Brain pericyte (primary cell): ENCODE measurements around the gene SLC27A3.

ENCODE experiments used
- DNase-seq: peaks from one replicate; pipeline ENCODE4 v3.0.0-alpha.2; 2012; ENCODE audit warnings: low read depth, low spot score

SLC27A3 gene, protein sequence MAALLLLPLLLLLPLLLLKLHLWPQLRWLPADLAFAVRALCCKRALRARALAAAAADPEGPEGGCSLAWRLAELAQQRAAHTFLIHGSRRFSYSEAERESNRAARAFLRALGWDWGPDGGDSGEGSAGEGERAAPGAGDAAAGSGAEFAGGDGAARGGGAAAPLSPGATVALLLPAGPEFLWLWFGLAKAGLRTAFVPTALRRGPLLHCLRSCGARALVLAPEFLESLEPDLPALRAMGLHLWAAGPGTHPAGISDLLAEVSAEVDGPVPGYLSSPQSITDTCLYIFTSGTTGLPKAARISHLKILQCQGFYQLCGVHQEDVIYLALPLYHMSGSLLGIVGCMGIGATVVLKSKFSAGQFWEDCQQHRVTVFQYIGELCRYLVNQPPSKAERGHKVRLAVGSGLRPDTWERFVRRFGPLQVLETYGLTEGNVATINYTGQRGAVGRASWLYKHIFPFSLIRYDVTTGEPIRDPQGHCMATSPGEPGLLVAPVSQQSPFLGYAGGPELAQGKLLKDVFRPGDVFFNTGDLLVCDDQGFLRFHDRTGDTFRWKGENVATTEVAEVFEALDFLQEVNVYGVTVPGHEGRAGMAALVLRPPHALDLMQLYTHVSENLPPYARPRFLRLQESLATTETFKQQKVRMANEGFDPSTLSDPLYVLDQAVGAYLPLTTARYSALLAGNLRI

GRCh38 chr1:153774780-153775457, at the start of gene SLC27A3:
Gene SLC27A3 (plus strand): TSS chr1:153775407. CDS start chr1:153775498, 91 bp downstream.
- DNase-seq = no peak

- DNase-seq = peak; percentile 99
These were observed 47.5 kb upstream of the SLC27A3 start, which contains the start of gene INTS3 for GRCh38 chr1:153727463-153728304. Gene INTS3 (plus strand): TSS chr1:153728050. CDS start chr1:153728635, 585 bp downstream.

GRCh38 chr1:153728305-153729066, 46.7 kb upstream of the SLC27A3 start:
- no peak for DNase-seq

DNA sequence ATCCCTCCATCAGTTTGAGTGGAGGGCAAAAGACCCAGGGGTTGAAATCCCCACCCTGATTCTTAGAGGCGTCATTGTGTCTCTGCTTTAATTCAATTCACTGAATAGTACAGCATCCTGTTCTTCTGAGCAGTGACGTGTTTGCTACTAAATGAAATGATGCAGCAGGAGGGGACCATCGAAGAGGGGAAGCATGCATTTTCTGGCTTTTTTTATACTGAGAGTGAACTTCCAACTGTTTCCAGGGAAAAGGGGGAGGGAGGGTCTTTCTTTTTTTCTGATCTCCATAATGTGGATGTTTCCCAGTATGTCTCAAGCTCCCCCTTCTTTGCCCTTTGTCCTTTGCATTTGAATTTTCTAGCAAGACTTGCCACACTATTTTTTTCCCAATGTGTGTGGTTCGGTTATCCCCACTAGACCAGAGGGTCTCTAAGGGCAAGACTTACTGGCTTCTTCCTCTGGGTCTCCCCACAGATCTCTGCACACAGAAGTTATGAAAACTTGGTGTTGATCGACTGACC, 44.7 kb upstream of the SLC27A3 start:
- DNase-seq = no peak

- no peak for DNase-seq
These were observed 41.2 kb upstream of the SLC27A3 start for GRCh38 chr1:153733970-153734369.

DNA sequence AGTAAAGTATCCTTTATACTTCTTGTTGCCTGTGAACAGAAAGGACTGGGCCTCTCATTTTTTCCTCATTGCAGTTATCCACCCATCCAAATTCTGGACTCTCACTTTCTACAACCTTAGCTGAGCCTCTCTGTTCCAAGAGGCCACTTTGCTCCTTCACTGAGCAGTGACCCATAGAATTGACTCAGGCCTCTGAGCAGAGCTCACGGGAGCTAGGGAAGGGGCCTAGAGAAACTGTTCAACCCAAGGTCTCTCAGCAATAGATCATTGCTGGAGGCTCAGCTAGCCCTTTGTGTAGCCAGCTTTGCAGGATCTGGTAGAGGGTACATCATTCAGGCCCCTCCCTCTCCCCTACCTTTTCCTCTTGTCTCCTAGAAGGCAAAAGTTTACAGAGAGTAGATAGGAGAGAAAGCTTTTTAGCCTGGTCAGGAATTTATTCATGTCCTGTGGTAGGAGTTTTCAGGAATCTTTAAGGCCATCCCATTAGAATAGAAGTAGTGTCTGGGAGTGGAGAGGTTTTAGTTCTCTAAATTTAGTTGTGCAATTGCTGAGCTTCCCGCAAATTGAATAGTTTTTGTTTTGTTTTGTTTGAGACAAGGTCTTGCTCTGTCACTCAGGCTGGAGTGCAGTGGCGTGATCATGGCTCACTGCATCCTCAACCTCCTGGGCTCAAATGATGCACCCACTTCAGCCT, 40.7 kb upstream of the SLC27A3 start:
- no peak for DNase-seq

GRCh38 chr1:153735090-153735420, 40.2 kb upstream of the SLC27A3 start:
- no peak for DNase-seq

DNA sequence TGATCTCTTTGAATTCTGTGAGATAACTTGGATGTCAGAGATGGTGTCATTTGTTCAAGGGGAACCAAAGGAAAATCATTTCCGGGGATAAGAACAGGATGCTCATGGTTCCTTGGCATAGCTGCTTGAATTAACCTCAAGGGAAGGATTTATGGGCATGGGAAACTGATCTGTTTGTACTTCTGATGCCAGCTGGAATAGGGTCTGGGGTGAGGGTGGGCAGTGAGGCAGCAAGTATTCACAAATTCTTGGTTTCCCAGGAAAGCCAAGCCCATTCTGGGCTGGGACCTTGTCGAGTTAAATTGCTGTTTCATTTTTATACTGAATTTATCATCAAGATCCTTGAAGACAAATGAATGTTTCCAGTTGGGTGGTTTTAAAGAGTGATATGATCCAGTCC, 33.2 kb upstream of the SLC27A3 start:
- DNase-seq = no peak

GRCh38 chr1:153742411-153743142, 32.6 kb upstream of the SLC27A3 start:
- no peak for DNase-seq

GRCh38 chr1:153745417-153745816, 29.8 kb upstream of the SLC27A3 start:
- no peak for DNase-seq

- no peak for DNase-seq
These were observed 29.0 kb upstream of the SLC27A3 start for GRCh38 chr1:153746174-153746573.

DNA sequence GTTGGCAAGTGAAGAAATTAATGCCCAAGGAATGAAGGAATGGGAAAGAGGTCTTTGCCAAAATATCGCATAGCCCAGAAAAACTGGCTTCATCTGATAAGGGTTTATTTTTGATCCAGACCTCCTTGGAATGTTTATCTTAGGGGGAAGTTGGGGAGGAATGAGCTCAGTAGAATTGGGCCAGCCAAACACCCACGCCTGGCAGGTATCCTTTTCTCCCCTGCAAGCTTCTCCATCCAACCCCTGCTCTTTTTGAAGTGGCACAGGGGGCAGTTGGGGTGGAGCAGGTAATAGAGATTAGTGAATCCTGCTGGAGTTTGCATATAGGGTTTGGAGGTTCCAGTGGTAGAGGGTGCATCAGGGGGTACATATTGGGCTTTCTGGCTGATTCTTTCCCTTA, 26.3 kb upstream of the SLC27A3 start:
- DNase-seq = no peak

DNA sequence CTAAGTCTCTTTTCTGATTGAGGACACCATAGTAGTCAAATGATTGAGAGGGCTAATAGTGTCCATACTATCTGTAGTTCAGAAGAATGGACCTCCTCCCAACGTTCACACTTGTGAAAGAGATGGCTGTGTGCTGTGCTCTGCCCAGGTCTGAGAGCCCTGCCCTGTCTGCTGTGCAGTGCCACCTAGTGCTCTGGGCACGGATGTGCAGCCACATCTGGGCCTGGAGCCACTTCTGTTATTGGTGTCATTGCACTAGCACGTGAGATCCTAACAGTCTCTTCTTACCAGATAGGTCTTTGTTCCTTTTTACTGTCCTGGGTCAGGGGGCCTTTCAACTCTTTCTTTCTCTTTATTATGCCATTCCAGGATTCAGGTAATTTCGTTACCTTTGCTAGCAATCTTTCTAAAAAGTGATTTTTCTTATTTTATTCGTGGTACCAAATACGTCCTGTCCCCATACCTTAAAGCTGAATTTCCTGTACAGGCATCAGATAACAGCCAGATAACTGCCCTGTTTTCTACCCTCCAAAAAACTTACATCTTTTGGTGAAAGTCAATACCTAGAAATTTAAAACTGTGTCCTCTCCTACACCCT, 25.7 kb upstream of the SLC27A3 start:
- peak; percentile 55 for DNase-seq

GRCh38 chr1:153750026-153750995, 24.9 kb upstream of the SLC27A3 start:
- DNase-seq = no peak

DNA sequence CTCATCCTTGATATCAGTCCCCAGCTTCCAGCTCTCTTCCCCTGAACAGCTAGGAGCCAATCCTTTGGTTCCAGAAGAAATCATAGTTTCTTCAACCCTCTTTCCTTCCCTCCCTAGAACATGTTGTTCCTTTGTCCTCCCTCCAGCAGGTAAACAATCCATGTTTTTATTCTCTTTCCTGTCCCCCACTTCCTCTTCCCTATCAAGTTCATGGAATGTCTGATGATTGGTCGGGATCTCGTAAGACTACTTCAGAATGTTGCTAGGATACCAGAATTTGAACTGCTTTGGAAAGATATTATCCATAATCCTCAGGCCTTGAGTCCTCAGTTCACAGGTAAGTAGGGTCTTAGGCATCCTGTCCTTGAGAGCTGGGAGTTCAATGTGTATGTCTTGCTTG, 23.1 kb upstream of the SLC27A3 start:
- DNase-seq = no peak

GRCh38 chr1:153752571-153753195, 22.5 kb upstream of the SLC27A3 start:
- no peak for DNase-seq

- DNase-seq = no peak
These were observed 20.9 kb upstream of the SLC27A3 start for GRCh38 chr1:153754266-153754665.
